Body of pancreas (tissue), 4 donors: Measurements from ENCODE around the gene RFX5. TPM values are rescaled to one million over a fixed set of nuclear protein-coding genes. Genes with fewer than 3 reads are reported as not detected.
A peak's percentile ranks its signal among the peaks of the same experiment; 100 is the strongest.

ENCODE experiments used
- ATAC-seq: fragments of 150-250 bp; one replicate; pipeline ENCODE4 v1.9.1; 2016
- DNase-seq, 4 donors: peaks; one replicate each; pipeline ENCODE4 v3.0.0-alpha.2; 2019
- H3K27ac ChIP-seq, 4 donors: fragments of 200-600 bp; sonication (generic); 1 replicate in 3 of 4; 2 replicates in 1 of 4; pipeline versions ENCODE4 v1.5.1 to v1.6.1; 2016 to 2019; ENCODE audit warnings: mild to moderate bottlenecking in 1 of 4, mixed read lengths in 1 of 4, moderate library complexity in 1 of 4
- H3K27me3 ChIP-seq, 2 donors: fragments of 200-600 bp; sonication (generic); one replicate each; pipeline ENCODE4 v1.6.0; 2016; ENCODE audit warnings: mild to moderate bottlenecking in 1 of 2
- H3K36me3 ChIP-seq, 2 donors: fragments of 200-600 bp; sonication (generic); replicated peaks in 1 of 2; 2 replicates each; pipeline ENCODE4 v1.5.1; 2016; ENCODE audit warnings: low read depth in 2 of 2; ENCODE audit not compliant: insufficient read depth in 1 of 2
- H3K4me1 ChIP-seq: fragments of 200-600 bp; sonication (generic); one replicate; pipeline ENCODE4 v1.6.0; 2016
- H3K4me3 ChIP-seq, 2 donors: fragments of 200-600 bp; sonication (generic); 1 replicate in 1 of 2; 2 replicates in 1 of 2; pipeline ENCODE4 v1.5.1; 2016 to 2019
- H3K9me3 ChIP-seq, 3 donors: fragments of 200-600 bp; sonication (generic); 1 replicate in 2 of 3; 2 replicates in 1 of 3; pipeline ENCODE4 v1.5.1; 2016
- CTCF ChIP-seq, 7 experiments: fragments of 450-650 bp in 4 of 7; fragments of 200-600 bp in 3 of 7; sonication (generic) in 3 of 7; IDR thresholded peaks; one replicate each; pipeline ENCODE4 v1.5.1; 2016 to 2019; ENCODE audit warnings: antibody characterized with exemption in 7 of 7
- POLR2A ChIP-seq, 3 donors: fragments of 450-650 bp; IDR thresholded peaks; one replicate each; pipeline ENCODE4 v1.6.1; 2016; ENCODE audit warnings: antibody characterized with exemption in 3 of 3, mild to moderate bottlenecking in 2 of 3
- WGBS, 2 donors: methylation state at CpG; one replicate each; pipeline ENCODE4 v1.1.5; 2017; 5-methylcytosine and 5-hydroxymethylcytosine counted together
- intact Hi-C: fragments of 100-400 bp; cut with DNase I; formaldehyde crosslinking; loops from one replicate; pipeline ENCODE4 v1.15.1; 2023
- total RNA-seq, 2 donors: library from RNA; depleted of rRNA; stranded (reverse); fragments of >200 nt; gene quantifications; one replicate each; pipeline ENCODE4 v1.1.0, GENCODE V29; 2016

The RFX5 gene
- total RNA-seq, 2 donors from 2014 or later, result 8.3 to 14.5 TPM

- intact Hi-C loops, result no loop called here
- WGBS, 2 donors, result 30 to 34% methylated on average over 12 of the region's 12 CpGs
Measured at GRCh38 chr1:151347523-151348246, 633 bp upstream of the RFX5 start.

GRCh38 chr1:151346082-151346768, 827 bp downstream of the RFX5 start:
- Histone ChIP-seq H3K36me3 (peaks cover 0 to 8% of the 10 kb centered on the region in 2 donors), H3K4me1 (peaks cover 14% of the 10 kb centered on the region), H3K27me3 (no peaks in the 10 kb centered on the region), H3K27ac (peak overlapping the region; percentile 83 to 94 (median 90)), H3K4me3 (peak overlapping the region; percentile 45 to 55), H3K9me3 (no peaks in the 10 kb centered on the region)
- WGBS, 2 donors, result 55 to 65% methylated on average over 7 of the region's 7 CpGs
- ATAC-seq, result no peak
- TF ChIP-seq POLR2A (IDR thresholded peaks at IDR 0.05) (no peak), CTCF (IDR thresholded peaks at IDR 0.05) (no peak)
- intact Hi-C loops, result no loop called here
- no peak for DNase-seq

More at GRCh38 chr1:151347523-151348246, 633 bp upstream of the RFX5 start:
- H3K27ac ChIP-seq, result peak overlapping the region in 3 of 4 donors; percentile 89 to 94 (median 91)
- peaks cover 0 to 8% of the 10 kb centered on the region in 2 donors for H3K36me3 ChIP-seq
- DNase-seq, result no peak
- TF ChIP-seq CTCF (IDR thresholded peaks at IDR 0.05) (no peak), POLR2A (IDR thresholded peaks at IDR 0.05) (no peak)
- no peak for ATAC-seq
- peaks cover 14% of the 10 kb centered on the region for H3K4me1 ChIP-seq
- H3K4me3 ChIP-seq, result peak overlapping the region in 1 of 2 donors; percentile 55
- no peaks in the 10 kb centered on the region for H3K27me3 ChIP-seq
- no peaks in the 10 kb centered on the region for H3K9me3 ChIP-seq

- no peaks in the 10 kb centered on the region for H3K27me3 ChIP-seq
- no peak for ATAC-seq
- intact Hi-C loops, result loop anchor here (5.0 kb wide), 1 partner anchor 42 kb away; no protein-coding TSS in a partner anchor
- no peak for TF ChIP-seq POLR2A (IDR thresholded peaks at IDR 0.05)
- no peak for TF ChIP-seq CTCF (IDR thresholded peaks at IDR 0.05)
- peaks cover 0 to 8% of the 10 kb centered on the region in 2 donors for H3K36me3 ChIP-seq
- WGBS, 2 donors, result 85 to 89% methylated on average over 6 of the region's 6 CpGs
- H3K4me3 ChIP-seq, result no peak overlapping the region
- no peak overlapping the region for H3K27ac ChIP-seq
- peaks cover 14% of the 10 kb centered on the region for H3K4me1 ChIP-seq
- no peaks in the 10 kb centered on the region for H3K9me3 ChIP-seq
- no peak for DNase-seq
Measured at GRCh38 chr1:151344291-151344690, 2.8 kb downstream of the RFX5 start.

GRCh38 chr1:151343587-151343986, 3.5 kb downstream of the RFX5 start:
- no peak overlapping the region for H3K4me3 ChIP-seq
- H3K27me3 ChIP-seq, result no peaks in the 10 kb centered on the region
- H3K4me1 ChIP-seq, result peaks cover 14% of the 10 kb centered on the region
- 38 to 71% methylated on average over 3 to 9 of the region's 9 CpGs for WGBS, 2 donors
- DNase-seq, result no peak
- no peak for ATAC-seq
- H3K36me3 ChIP-seq, result peaks cover 0 to 8% of the 10 kb centered on the region in 2 donors
- no peaks in the 10 kb centered on the region for H3K9me3 ChIP-seq
- TF ChIP-seq CTCF (IDR thresholded peaks at IDR 0.05), result no peak
- TF ChIP-seq POLR2A (IDR thresholded peaks at IDR 0.05), result no peak
- no peak overlapping the region for H3K27ac ChIP-seq
- intact Hi-C loops, result loop anchor here (5.0 kb wide), 1 partner anchor 41 kb away; no protein-coding TSS in a partner anchor
